SK-MEL-5 (cell line): ENCODE results near the gene CYB5B. TPM values are rescaled to one million over a fixed set of nuclear protein-coding genes. Genes with fewer than 3 reads are reported as not detected.
A peak's percentile ranks its signal among the peaks of the same experiment; 100 is the strongest.

Experiments used
- DNase-seq: peaks from one replicate; pipeline ENCODE4 v3.0.0-alpha.2; 2016; ENCODE audit warnings: low read depth, low spot score
- in situ Hi-C: cut with HindIII; loops from 2 replicates; pipeline ENCODE4 v1.10.0; 2016; ENCODE audit warnings: low sequenced_read_pairs, high pct_unique_total_duplicates, low pct_unique_long_range_greater_than_20kb
- polyA plus RNA-seq, 2 experiments: library from polyadenylated mRNA; depleted of rRNA; stranded (reverse); fragments of >200 nt; gene quantifications; 2 replicates each; pipeline ENCODE4 v1.2.3, GENCODE V29; 2015
- total RNA-seq: library from RNA; depleted of rRNA; stranded (reverse); fragments of >200 nt; shearing (Covaris generic); gene quantifications from 2 replicates; pipeline ENCODE4 v1.2.3, GENCODE V29; 2014; rRNA removed

CYB5B gene
- total RNA-seq, result 102 and 123 TPM in 2 replicates
- polyA plus RNA-seq (2015; cell fraction: cytosol; rRNA removed), result 72.4 and 106 TPM in 2 replicates
- polyA plus RNA-seq (2015; cell fraction: nucleus; rRNA removed), result 43.8 and 47.0 TPM in 2 replicates

- in situ Hi-C loops, result no loop called here
Measured at GRCh38 chr16:69424053-69424934, at the start of gene CYB5B. CYB5B (plus strand) TSS chr16:69424619; CDS start chr16:69424684, 65 bp downstream.

GRCh38 chr16:69376393-69377059 is 47.9 kb upstream of the CYB5B start:
- in situ Hi-C loops, result no loop called here
- no peak for DNase-seq

More at GRCh38 chr16:69424053-69424934, at the start of gene CYB5B:
- peak; percentile 98 for DNase-seq

DNA sequence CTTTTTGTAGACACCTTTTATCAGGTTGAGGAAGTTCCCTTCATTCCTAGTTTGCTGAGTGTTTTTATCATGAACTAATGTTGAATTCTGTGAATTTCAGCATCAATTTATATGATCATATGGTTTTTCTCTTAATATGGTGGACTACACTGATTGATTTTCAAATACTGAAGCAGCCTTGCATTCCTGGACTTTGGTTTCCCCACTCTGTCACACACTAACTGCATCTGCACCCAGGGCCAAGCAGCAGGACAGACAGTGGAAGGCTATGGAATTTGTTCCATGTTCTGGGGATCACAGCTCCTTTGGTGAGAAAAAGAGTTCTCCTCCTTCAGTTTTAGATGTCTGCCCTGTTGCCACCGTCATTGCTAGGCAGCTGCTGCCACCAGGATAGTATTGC is 46.4 kb upstream of the CYB5B start:
- in situ Hi-C loops, result no loop called here

GRCh38 chr16:69378760-69379159 is 45.7 kb upstream of the CYB5B start:
- in situ Hi-C loops, result no loop called here

More for the DNA sequence above, 46.4 kb upstream of the CYB5B start:
- DNase-seq, result no peak

DNA sequence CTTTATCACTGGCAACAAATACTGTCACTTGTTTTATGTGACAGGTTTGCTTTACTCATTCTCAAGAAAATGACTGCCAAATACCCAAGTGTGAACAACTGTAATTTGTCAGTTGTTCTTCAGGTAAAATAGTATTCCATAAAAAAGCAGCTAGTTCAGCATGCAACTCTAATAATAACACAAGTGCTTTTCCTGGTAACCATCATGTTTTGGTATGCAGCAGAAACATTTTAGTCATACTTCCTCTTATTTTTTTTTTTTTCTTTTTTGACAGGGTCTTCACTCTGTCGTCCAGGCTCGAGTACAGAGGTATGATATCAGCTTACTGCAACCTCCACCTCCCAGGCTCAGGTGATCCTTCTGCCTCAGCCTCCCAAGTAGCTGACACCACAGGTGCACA is 43.2 kb upstream of the CYB5B start:
- in situ Hi-C loops, result no loop called here

More at GRCh38 chr16:69378760-69379159, 45.7 kb upstream of the CYB5B start:
- no peak for DNase-seq

GRCh38 chr16:69382421-69382820 is 42.0 kb upstream of the CYB5B start:
- DNase-seq, result no peak

More for the DNA sequence above, 43.2 kb upstream of the CYB5B start:
- no peak for DNase-seq

GRCh38 chr16:69384974-69385373 is 39.4 kb upstream of the CYB5B start:
- no peak for DNase-seq
- in situ Hi-C loops, result no loop called here

More at GRCh38 chr16:69382421-69382820, 42.0 kb upstream of the CYB5B start:
- in situ Hi-C loops, result no loop called here

GRCh38 chr16:69386596-69386995 is 37.8 kb upstream of the CYB5B start:
- no peak for DNase-seq
- in situ Hi-C loops, result no loop called here

DNA sequence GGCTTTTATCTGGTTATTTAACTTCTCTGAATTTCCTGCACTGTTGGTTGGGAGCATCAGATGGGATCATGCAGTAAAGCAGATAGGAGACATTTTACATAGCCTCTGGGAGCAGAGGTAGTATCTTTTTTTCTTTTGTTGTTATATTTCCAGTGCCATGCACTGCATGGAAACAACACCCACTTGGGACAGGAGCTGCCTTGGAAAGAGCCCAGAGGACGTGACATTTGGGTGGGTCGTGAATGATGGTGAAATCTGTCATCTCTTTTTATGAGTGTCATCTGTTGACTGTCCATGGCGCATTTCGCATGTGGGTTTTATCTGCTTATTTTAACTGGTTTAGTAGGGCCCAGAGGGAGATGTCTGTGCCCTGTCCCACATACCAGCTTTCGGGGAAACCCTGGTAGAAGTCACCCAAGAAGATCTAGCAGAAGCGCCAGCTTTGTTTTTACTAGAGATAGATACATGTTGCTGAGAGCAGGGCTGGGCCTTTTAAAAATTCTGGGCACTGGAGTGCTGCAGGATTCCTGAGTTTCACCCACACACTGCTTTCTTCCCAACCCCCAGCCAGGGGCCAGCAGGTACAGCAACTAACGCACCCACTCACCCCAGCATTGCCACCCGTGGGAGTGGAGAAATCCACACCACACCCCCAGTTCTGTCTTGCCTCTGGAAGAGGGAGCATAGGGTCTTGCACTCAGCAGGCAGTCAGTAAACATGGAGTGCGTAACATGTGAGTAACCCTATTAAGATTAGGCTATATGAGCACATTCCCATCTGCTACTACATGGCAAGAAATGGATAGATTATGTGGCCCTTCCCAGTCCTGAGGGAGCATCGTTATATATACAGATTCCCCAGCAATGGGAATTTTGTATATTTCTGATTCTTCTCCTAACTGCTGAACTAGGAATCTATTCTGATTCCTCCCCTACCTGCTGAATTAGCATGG is 30.2 kb upstream of the CYB5B start:
- in situ Hi-C loops, result no loop called here
- DNase-seq, result no peak

DNA sequence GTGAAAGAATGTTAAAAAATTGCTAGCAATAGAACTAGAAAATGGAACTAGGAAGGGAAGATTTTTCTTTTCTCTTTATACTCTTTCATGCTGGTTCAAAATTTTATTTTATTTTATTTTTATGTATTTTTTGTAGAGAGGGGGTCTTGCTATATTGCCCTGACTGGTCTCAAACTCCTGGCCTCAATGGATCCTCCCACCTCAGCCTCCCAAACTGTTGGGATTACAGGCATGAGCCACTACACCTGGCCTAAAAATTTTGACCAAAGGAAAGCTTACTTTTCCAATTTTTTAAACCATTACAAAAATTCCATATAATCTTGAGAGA is 28.6 kb upstream of the CYB5B start:
- DNase-seq, result no peak
- in situ Hi-C loops, result no loop called here

DNA sequence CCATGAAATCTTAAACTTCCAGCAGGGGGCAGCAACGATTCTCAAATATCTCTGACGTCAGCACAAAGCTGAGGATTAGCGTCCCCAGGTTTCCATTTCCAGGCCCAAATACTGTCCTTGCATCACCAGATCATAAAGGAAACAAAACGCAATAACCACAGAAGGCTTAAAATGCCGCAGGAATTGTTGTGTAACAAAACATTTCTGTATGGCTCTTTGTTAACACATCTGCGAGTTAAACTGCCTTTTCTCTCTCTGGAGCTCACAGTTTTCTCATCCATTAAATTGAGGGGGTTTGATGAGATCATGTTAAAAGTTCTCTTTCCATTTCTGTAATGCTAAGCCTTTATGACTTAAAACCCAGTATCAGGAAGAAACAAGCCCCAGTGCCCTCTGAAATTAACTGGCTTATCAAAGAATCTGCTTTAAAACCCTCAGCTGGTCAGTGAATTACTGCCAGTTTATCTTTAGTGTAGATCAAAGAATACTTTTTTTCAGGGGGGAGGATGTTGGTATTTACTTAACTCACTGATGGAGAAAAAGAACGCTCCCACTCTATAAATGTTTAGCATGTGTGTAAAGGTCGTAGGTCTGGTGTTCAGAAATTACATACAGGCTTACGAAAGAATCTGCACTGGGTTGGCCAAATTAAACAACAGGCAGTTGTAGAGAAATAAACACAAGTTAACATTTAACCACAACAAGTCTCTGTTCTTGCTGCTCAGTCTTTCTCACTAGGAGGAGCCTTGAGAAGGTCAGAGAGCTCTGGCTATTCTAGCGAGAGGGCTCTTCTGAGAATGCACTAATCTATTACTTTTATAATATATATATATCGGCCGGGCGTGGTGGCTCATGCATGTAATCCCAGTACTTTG is 28.0 kb upstream of the CYB5B start:
- in situ Hi-C loops, result no loop called here
- DNase-seq, result peak; percentile 92

GRCh38 chr16:69397821-69398521 is 26.4 kb upstream of the CYB5B start:
- in situ Hi-C loops, result no loop called here
- DNase-seq, result peak; percentile 90

- no peak for DNase-seq
- in situ Hi-C loops, result no loop called here
Measured at GRCh38 chr16:69399361-69399760, 25.1 kb upstream of the CYB5B start.

DNA sequence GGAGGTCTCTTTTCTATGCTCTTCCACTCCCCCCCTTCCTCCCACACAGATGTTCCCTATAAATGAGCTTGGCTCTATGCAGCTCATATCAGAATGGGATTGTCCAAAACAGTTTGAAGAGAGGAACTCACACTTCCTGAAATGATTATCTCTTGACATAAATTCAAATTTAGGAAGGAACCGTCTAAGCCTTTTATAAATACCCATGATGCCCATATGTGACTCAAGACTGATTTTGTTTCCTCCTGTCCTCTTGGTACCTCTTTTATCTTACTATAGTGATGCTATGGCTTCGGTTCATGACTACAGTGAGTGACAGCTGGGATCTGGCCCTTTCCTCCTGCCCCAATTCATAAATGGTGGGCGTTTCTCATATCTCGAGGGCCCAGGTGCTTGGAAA is 22.0 kb upstream of the CYB5B start:
- in situ Hi-C loops, result no loop called here

DNA sequence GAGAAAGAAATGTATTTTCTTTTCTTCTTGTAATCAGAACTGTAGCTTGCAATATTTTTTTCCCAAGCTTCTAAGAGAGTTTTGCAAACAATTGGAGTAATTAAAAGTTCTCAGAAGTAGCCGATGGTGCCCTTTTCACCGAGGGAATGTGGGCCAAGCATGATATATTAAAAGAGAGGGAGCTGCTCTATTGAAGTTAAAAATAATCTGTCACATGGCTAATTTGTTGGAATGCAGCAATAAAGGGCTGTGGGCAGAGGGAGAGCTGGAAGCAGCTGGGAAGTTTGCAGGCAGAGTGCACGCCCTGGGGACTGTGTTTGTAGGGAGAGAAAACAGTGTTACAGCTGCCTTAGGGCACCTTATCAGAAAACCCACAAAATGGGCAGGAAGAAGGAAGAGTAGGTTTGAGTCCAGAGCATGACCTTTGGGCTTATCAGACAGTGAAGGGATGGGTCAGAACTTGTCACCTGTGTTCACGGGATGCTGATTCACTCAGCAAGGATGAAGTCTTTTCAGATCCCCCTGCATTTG is 20.1 kb upstream of the CYB5B start:
- in situ Hi-C loops, result no loop called here
- DNase-seq, result peak; percentile 83

More for the DNA sequence above, 22.0 kb upstream of the CYB5B start:
- DNase-seq, result no peak

DNA sequence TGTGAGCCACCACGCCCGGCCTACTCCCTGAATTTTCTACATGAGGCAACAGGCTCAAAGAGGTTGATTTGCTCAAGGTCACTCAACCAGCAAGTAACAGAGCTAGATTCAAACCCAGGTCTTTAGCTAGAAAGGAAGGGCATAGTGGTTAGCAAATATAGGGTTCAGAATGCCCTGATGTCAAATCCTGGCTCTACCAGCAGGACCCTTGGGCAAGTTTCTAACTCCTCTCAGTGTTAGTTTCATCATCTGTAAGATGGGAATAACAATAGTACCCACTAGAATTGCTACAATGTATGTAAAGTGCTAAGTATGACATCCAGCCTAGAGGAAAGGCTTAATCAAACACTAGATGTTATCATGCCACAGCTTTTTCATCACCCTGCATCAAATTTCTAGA is 19.1 kb upstream of the CYB5B start:
- no peak for DNase-seq
- in situ Hi-C loops, result no loop called here
